Upper lobe of right lung (tissue), 1 donor: ENCODE data around the gene FABP6. TPM values are rescaled to one million over a fixed set of nuclear protein-coding genes. Genes with fewer than 3 reads are reported as not detected.
A peak's percentile ranks its signal among the peaks of the same experiment; 100 is the strongest.

Experiments used
- ATAC-seq: fragments of 200-7000 bp; cut with Tn5 transposase; one replicate; pipeline ENCODE4 v1.9.1; 2020; ENCODE audit warnings: mild to moderate bottlenecking, moderate library complexity
- DNase-seq: peaks from one replicate; pipeline ENCODE4 v3.0.0-alpha.2; 2020
- H3K27ac ChIP-seq: fragments of 200-600 bp; one replicate; pipeline ENCODE4 v1.8.0; 2022
- H3K27me3 ChIP-seq: fragments of 200-600 bp; one replicate; pipeline ENCODE4 v1.8.0; 2022; ENCODE audit warnings: mild to moderate bottlenecking
- H3K36me3 ChIP-seq: fragments of 200-600 bp; one replicate; pipeline ENCODE4 v1.8.0; 2022
- H3K4me1 ChIP-seq: fragments of 200-600 bp; one replicate; pipeline ENCODE4 v1.8.0; 2022
- H3K4me3 ChIP-seq: fragments of 200-600 bp; one replicate; pipeline ENCODE4 v1.8.0; 2022; ENCODE audit warnings: mild to moderate bottlenecking
- H3K9me3 ChIP-seq: fragments of 200-600 bp; one replicate; pipeline ENCODE4 v1.8.0; 2022
- intact Hi-C: fragments of 100-400 bp; cut with DNase I; formaldehyde crosslinking; loops from one replicate; pipeline ENCODE4 v1.11.0; 2022
- total RNA-seq: library from RNA; stranded (reverse); fragmentation: NEBNext Ultra II Directional; extraction: Animal tissue kit (Norgen Biotek cat#: 25700); gene quantifications from one replicate; pipeline ENCODE4 v1.2.1, GENCODE V29; 2021
- TF ChIP-seq, protein P1 (sequence below): fragments of 200-600 bp; IDR thresholded peaks from one replicate; pipeline ENCODE4 v1.8.0; 2022; ENCODE audit warnings: antibody characterized with exemption
- donor health status: DM: no; HTN: yes; CAD: no; lungs with severe emphysema.

Gene FABP6
- total RNA-seq, 1 donor from 2014 or later = not detected

DNA sequence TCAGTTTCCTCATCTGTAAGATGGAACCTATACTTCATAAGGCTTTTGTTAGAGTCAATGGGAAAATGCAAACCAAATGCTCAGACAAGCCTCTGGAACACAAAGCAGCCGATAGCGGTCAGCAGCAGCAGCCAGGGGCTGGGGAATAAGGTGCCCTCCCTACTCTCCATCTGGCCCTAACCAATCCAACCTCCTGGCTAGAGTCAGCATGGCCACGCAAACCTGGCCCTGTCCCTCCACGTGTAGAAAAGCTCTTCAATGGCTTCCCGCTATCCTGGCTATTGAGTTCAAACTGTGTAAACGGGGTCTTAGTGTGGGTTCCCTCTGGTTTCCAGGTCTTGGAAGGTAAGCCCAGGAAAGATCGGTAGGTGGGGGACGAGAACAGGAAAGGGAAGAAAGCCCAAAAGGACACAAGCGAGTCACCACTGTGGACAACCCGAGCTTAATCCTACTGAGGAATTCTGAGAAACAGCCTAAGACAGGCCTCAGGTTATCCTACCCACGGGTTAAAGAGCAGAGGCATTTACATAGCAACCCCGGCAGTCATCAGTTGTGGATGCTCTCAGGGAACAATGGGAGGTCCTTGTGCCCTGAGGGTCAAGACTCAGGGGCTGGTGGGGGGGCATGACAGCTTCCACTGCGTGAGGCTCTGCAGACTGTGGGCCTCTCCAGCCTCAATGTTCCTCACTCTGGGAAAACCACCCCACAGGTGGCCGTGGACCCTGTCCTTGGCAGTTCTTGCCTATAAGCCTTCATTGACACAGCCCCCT is 30.9 kb downstream of the FABP6 start:
- H3K27me3 ChIP-seq = no peaks in the 10 kb centered on the region
- peaks cover 7% of the 10 kb centered on the region for H3K4me1 ChIP-seq
- DNase-seq (peak; percentile 29), ATAC-seq (no peak)
- peaks cover 3% of the 10 kb centered on the region for H3K36me3 ChIP-seq
- TF ChIP-seq, protein P1, sequence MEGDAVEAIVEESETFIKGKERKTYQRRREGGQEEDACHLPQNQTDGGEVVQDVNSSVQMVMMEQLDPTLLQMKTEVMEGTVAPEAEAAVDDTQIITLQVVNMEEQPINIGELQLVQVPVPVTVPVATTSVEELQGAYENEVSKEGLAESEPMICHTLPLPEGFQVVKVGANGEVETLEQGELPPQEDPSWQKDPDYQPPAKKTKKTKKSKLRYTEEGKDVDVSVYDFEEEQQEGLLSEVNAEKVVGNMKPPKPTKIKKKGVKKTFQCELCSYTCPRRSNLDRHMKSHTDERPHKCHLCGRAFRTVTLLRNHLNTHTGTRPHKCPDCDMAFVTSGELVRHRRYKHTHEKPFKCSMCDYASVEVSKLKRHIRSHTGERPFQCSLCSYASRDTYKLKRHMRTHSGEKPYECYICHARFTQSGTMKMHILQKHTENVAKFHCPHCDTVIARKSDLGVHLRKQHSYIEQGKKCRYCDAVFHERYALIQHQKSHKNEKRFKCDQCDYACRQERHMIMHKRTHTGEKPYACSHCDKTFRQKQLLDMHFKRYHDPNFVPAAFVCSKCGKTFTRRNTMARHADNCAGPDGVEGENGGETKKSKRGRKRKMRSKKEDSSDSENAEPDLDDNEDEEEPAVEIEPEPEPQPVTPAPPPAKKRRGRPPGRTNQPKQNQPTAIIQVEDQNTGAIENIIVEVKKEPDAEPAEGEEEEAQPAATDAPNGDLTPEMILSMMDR = no peak
- peak overlapping the region; percentile 47 for H3K27ac ChIP-seq
- intact Hi-C loops = no loop called here
- H3K4me3 ChIP-seq = no peak overlapping the region
- no peaks in the 10 kb centered on the region for H3K9me3 ChIP-seq

DNA sequence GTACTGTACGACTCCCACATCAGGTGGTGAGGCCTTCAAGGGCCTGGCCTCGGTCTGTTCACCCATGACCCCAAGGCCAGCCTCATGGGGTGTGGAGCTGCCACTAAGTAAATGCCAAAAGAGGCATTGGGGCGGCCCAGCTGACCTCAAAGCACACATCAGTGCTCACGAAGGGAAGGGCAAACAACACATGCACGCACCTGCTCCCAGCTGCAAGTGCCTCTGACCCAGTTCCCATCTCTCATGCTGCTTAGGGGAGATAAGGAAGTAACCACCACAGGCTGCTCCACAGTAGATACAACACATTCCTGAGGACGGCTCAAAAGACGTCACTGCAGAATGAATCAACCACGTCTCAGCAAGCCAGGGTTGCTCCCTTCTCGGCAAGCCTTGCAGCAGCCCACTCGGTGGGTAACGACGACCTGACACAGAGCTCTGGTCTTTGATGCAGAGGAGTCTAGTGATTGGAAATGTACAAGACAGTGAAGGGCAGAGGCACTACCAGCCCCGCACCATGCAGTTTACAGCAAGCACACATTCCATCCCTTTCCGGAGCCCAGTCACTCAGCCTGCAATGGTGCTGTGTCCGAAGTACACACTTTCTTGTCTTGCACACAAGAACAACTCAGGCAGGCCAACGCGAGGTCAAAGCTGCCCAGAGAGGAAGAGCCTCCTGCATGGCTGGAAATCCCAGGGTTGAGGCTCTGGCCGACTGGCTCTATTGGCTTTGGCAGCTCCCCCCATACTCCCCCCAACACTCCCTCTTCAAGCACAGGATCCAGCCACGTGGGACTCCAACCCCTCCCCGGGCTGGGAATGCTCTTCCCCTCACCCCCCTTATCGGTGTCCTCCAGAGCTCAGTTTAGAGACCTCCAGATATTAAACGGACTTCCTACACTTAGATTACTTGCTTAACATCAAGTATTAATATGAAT is 31.8 kb downstream of the FABP6 start:
- Histone ChIP-seq H3K27me3 (no peaks in the 10 kb centered on the region), H3K4me1 (peaks cover 7% of the 10 kb centered on the region), H3K27ac (peak overlapping the region; percentile 47), H3K9me3 (no peaks in the 10 kb centered on the region), H3K4me3 (no peak overlapping the region), H3K36me3 (no peaks in the 10 kb centered on the region)
- ATAC-seq (peak; percentile 94), DNase-seq (peak; percentile 75)
- intact Hi-C loops = no loop called here
- TF ChIP-seq, protein P1 = no peak

DNA sequence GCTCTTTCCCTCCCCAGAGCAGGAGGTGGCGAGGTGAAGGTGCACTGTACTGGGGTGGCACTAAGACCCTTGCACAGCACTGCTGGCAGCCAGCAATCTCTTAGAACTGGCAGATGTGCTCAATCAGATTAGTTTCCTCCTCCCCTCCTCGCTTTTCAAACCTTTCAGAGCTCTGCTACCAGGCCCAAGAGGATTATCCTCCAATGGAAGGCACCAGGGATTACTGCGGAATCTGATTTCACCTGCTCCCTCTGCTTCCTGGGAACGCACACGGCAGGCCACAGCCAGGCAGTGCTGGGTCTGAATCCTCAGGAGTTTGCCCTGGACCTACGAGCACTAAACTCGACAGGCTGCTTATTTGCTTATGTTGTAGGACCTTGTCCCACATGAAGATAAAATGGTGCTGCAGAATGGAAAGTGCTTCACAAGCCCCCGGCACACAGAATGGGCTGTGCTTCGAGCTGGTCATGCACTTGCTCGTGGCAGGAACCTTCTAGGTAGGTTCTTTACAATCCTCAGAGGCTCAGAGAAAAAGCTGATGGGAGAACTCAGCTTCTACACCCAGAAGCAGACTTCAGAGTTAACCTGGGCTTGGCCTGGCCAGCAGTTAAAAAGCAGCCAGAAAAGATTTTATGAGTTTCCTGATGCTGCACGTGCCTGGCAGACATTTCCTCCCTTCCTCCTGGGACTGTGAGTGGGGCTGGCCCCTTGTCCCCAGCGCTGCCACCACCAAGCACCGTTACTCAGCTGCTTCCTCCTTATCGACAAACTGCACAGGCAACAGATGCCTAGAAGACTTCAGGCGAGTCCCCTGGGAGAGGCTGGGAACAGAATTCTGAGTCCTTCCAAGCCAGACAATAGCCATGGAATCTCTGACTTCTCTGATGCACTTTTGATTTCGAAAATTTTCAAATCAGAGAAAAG is 33.1 kb downstream of the FABP6 start:
- Histone ChIP-seq H3K4me1 (peaks cover 7% of the 10 kb centered on the region), H3K9me3 (no peaks in the 10 kb centered on the region), H3K27ac (no peak overlapping the region), H3K36me3 (no peaks in the 10 kb centered on the region), H3K27me3 (no peaks in the 10 kb centered on the region), H3K4me3 (no peak overlapping the region)
- DNase-seq (peak; percentile 39), ATAC-seq (no peak)
- TF ChIP-seq, protein P1 = no peak
- intact Hi-C loops = no loop called here

DNA sequence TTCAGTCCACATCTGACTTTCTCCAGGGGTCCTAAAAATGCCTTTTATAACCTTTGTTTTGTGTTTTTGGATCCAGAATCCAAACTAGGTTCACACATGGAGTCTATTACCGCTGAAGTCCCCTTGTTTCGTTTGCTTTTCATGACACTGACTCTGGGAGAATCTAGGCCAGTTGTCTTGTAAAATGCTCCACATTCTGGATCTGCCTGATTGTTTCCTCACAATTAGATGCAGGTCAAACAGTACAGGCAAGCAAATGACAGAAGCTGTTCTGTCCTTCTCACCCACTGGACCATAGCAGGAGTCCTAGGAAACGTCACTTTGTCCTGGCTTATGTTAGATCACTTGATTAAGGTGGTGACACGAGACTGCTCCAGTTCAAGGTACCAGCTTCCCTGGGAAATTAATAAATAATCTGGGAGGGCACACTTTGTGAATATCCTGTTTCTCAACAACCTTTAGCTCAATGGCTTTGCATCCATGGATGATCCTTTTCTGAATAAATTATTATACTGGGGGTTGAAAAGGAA is 34.1 kb downstream of the FABP6 start:
- intact Hi-C loops = no loop called here
- ATAC-seq = no peak
- H3K9me3 ChIP-seq = no peaks in the 10 kb centered on the region

More for the DNA sequence above, 34.1 kb downstream of the FABP6 start:
- Histone ChIP-seq H3K36me3 (no peaks in the 10 kb centered on the region), H3K4me1 (peaks cover 10% of the 10 kb centered on the region), H3K27me3 (no peaks in the 10 kb centered on the region), H3K27ac (no peak overlapping the region), H3K4me3 (no peak overlapping the region)
- TF ChIP-seq, protein P1 = no peak
- no peak for DNase-seq
